Body of pancreas (tissue), 4 donors: ENCODE results near the gene TTI1.

Experiments used
- CTCF ChIP-seq, 7 experiments: fragments of 450-650 bp in 4 of 7; fragments of 200-600 bp in 3 of 7; sonication (generic) in 3 of 7; IDR thresholded peaks; one replicate each; pipeline ENCODE4 v1.5.1; 2016 to 2019; ENCODE audit warnings: antibody characterized with exemption in 7 of 7
- POLR2A ChIP-seq, 3 donors: fragments of 450-650 bp; IDR thresholded peaks; one replicate each; pipeline ENCODE4 v1.6.1; 2016; ENCODE audit warnings: antibody characterized with exemption in 3 of 3, mild to moderate bottlenecking in 2 of 3

DNA sequence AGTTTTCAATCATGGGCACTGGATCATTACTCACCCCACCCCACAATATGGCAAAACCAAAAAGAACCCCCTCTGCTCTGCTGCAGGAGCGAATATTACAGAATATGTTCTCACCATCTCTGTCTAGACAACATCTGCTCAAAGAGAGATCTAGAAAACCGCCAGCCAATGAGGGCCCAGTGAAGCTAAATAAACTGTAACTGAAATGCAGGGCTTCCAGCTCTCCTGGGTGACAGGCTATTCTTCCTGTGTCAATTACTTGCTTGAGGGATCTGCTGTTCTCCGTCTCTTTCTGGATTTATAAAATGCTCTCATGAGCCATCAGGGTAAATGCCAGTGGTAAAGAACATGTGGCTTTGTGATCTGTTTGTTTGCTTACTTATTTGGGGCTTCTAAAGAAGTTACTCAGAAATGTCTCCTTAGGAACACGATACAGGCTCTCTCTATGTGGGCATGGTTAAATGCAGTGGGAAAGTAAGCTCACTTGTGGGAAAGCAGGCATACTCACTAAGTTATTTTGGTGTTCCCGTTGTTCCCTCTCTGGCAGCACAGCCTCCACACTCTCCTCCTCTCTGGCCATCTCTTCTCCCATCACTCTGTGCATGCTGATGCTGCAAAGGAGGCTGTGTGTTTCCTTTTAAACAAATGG lies 44.8 kb downstream of the TTI1 start:
- TF ChIP-seq CTCF (IDR thresholded peaks at IDR 0.05) = no peak
- no peak for TF ChIP-seq POLR2A (IDR thresholded peaks at IDR 0.05)
